ENCODE results near the gene BBS4.

DNA sequence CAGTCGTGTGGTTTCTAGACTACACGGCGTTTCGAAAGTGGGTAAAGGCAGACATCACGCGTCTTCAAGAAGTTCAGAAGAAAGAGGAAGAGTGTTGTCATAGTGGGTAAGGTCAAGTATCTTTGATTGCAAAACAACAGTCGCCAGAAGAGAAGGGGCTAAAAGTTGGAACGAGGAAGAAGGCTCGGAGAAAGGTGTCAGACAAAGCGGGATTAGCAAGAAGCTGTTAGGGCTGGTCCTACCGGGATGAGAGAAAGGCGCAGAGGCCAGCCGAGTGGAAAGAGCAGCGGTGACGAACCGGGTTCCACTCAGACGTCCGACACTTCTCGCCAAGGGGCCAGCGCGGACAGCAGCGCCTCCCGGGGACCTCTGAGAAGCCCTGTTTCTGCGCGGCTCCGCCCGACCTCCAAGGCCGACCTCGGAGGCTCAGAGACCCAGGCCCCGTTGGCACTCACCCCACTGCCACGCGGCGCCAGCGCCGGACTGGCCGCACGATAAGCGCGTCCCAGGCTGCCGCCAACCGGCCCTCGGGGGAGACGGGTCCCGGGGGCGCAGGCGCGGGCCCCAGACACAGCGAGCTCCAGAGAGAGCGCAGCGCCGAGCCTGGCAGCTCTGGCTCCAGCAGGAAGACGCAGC is 97.1 kb downstream of the BBS4 start:
- no peak for TF ChIP-seq EZH2 (IDR thresholded peaks at IDR 0.05; ENCODE audit: low read length, missing control alignments)
- TF ChIP-seq CTCF (conservative IDR thresholded peaks at IDR 0.05 in 1 of 2, IDR thresholded peaks at IDR 0.05 in 1 of 2; ENCODE audit: low read depth in 1 of 2, low read length in 2 of 2) = no peak

Measured in fibroblast of lung (primary cell).